HG02884 (cell line): ENCODE data around the gene TRIM2.

ENCODE experiments used
- ATAC-seq: cut with Tn5 transposase; IDR thresholded peaks from one replicate; pipeline ENCODE4 v1.9.1; 2021; ENCODE audit warnings: mild to moderate bottlenecking, moderate library complexity; ENCODE audit not compliant: unreplicated experiment

Gene TRIM2

GRCh38 chr4:153324046-153324445 is 119.8 kb downstream of the TRIM2 start:
- no peak for ATAC-seq

- ATAC-seq, result no peak
Measured at GRCh38 chr4:153325558-153325957, 121.3 kb downstream of the TRIM2 start.

GRCh38 chr4:153326513-153326912 is 122.3 kb downstream of the TRIM2 start:
- ATAC-seq, result no peak

GRCh38 chr4:153327247-153327646 is 123.0 kb downstream of the TRIM2 start:
- no peak for ATAC-seq

- ATAC-seq, result no peak
Measured at GRCh38 chr4:153332936-153333335, 128.7 kb downstream of the TRIM2 start.

- no peak for ATAC-seq
Measured at GRCh38 chr4:153333874-153334273, 129.6 kb downstream of the TRIM2 start.

GRCh38 chr4:153335665-153336064 is 131.4 kb downstream of the TRIM2 start:
- no peak for ATAC-seq

GRCh38 chr4:153337686-153338085 is 133.4 kb downstream of the TRIM2 start:
- ATAC-seq, result no peak

- no peak for ATAC-seq
Measured at GRCh38 chr4:153341575-153342090, 137.4 kb downstream of the TRIM2 start.

GRCh38 chr4:153342751-153343552 is 138.7 kb downstream of the TRIM2 start:
- ATAC-seq, result no peak

GRCh38 chr4:153344131-153345011 is 140.1 kb downstream of the TRIM2 start, which contains the start of gene MND1:
TSS of gene MND1 (plus strand) at chr4:153344688. CDS start at chr4:153344738, 50 bp downstream.
- ATAC-seq, result peak; percentile 59

- peak; percentile 39 for ATAC-seq
Measured at GRCh38 chr4:153345012-153345981, 141.1 kb downstream of the TRIM2 start.

- ATAC-seq, result no peak
Measured at GRCh38 chr4:153346031-153346430, 141.8 kb downstream of the TRIM2 start.

- no peak for ATAC-seq
Measured at GRCh38 chr4:153346563-153346962, 142.3 kb downstream of the TRIM2 start.

- no peak for ATAC-seq
Measured at GRCh38 chr4:153347117-153347516, 142.9 kb downstream of the TRIM2 start.

GRCh38 chr4:153348006-153348405 is 143.8 kb downstream of the TRIM2 start:
- ATAC-seq, result no peak

- ATAC-seq, result no peak
Measured at GRCh38 chr4:153349206-153349805, 145.1 kb downstream of the TRIM2 start.

GRCh38 chr4:153362184-153362583 is 157.9 kb downstream of the TRIM2 start:
- ATAC-seq, result no peak

- no peak for ATAC-seq
Measured at GRCh38 chr4:153364061-153364460, 159.8 kb downstream of the TRIM2 start.

- ATAC-seq, result peak; percentile 54
Measured at GRCh38 chr4:153365003-153365402, 160.8 kb downstream of the TRIM2 start.
